ENCODE results near the gene PYCR2. TPM values are rescaled to one million over a fixed set of nuclear protein-coding genes. Genes with fewer than 3 reads are reported as not detected.

PYCR2 gene
- total and polyA plus RNA-seq, 2 of the 8 experiments (the other 6 are each of a cell fraction or from before 2014, with no cell fraction given), result 79.3 to 84.6 TPM

- Histone ChIP-seq H3K23ac (ENCODE audit: insufficient read length) (no peak overlapping the region), H4K5ac (ENCODE audit: insufficient read length, low read depth, low read length) (no peak overlapping the region), H3K36me3 (ENCODE audit: control insufficient read depth in 2 of 4, insufficient read depth in 4 of 4, low read length in 3 of 4) (peaks cover 0 to 5% (median 0%) of the 10 kb centered on the region in 4 experiments; a peak in 3 of 8 replicates), H3K4ac (replicated peaks; ENCODE audit: insufficient read length, low read depth, low read length) (no peak overlapping the region), H3K9me3 (ENCODE audit: insufficient read depth in 2 of 2, low read depth in 1 of 2, low read length in 1 of 2) (no peaks in the 10 kb centered on the region), H2AFZ (ENCODE audit: low read length) (no peak overlapping the region), H4K20me1 (replicated peaks in 1 of 2; ENCODE audit: control insufficient read depth in 1 of 2, insufficient read depth in 2 of 2, low read length in 2 of 2) (peaks cover 2 to 13% of the 10 kb centered on the region in 2 experiments), H3K14ac (ENCODE audit: insufficient read length) (no peak overlapping the region), H3K9ac (replicated peaks in 1 of 4; ENCODE audit: extremely low read depth in 1 of 4, low read depth in 3 of 4, low read length in 3 of 4) (no peak overlapping the region), H4K8ac (ENCODE audit: extremely low read depth, insufficient read depth, low read length) (no peak overlapping the region), H3K56ac (replicated peaks; ENCODE audit: insufficient read length, low read depth, low read length) (no peak overlapping the region), H3K23me2 (ENCODE audit: low read depth, low read length) (peaks cover 9% of the 10 kb centered on the region; the same call in 1 of the 2 replicates), H3K18ac (ENCODE audit: extremely low read depth, low read length) (no peak overlapping the region), H3K4me2 (ENCODE audit: insufficient read depth in 1 of 2, low read depth in 2 of 2, low read length in 2 of 2) (no peak overlapping the region), H3K27me3 (replicated peaks in 1 of 4; ENCODE audit: control insufficient read depth in 3 of 4, extremely low read depth in 1 of 4, insufficient read depth in 3 of 4, low read length in 3 of 4) (peaks cover 0 to 9% (median 3%) of the 10 kb centered on the region in 4 experiments; a peak in 4 of 7 replicates), H2BK20ac (ENCODE audit: low read length) (no peak overlapping the region), H2BK15ac (ENCODE audit: low read length) (no peak overlapping the region), H3K4me1 (replicated peaks in 1 of 4; ENCODE audit: control insufficient read depth in 3 of 4, insufficient read depth in 4 of 4, low read length in 3 of 4) (peaks cover 9 to 20% (median 16%) of the 10 kb centered on the region in 4 experiments), H4K91ac (replicated peaks; ENCODE audit: insufficient read length, low read length) (no peak overlapping the region), H3K4me3 (ENCODE audit: extremely low read depth in 1 of 4, insufficient read depth in 2 of 4, low read depth in 3 of 4, low read length in 4 of 4) (no peak overlapping the region), H2BK12ac (ENCODE audit: low read depth, low read length) (no peak overlapping the region), H3K79me2 (ENCODE audit: control insufficient read depth in 1 of 2, insufficient read depth in 2 of 2, low read length in 2 of 2) (peaks cover 0 to 13% of the 10 kb centered on the region in 2 experiments; a peak in 2 of 4 replicates), H2BK5ac (ENCODE audit: low read depth, low read length) (no peak overlapping the region), H2BK120ac (replicated peaks; ENCODE audit: low read depth, low read length) (no peak overlapping the region), H3K79me1 (ENCODE audit: low read depth, low read length) (peaks cover 24% of the 10 kb centered on the region), H2AK5ac (ENCODE audit: low read depth, low read length) (no peak overlapping the region), H3K27ac (ENCODE audit: low read depth, low read length) (no peak overlapping the region)
- POLR2A ChIA-PET (ENCODE audit: partially characterized antibody), result interaction anchor here (0.7 to 1.4 kb wide), 7 partner anchors 11 to 121 kb away, joined by 3 to 5 read pairs (median 3); partner anchors contain the start of genes LEFTY1, SDE2 and SRP9
- DNase-seq (ENCODE audit: low read depth in 1 of 2, low spot score in 2 of 2) (no peak), FAIRE-seq (no peak)
- CTCF ChIA-PET (ENCODE audit: partially characterized antibody), result interaction anchor here (0.7 to 21.3 kb wide), 32 partner anchors 9 to 404 kb away, joined by 3 to 406 read pairs (median 4); partner anchors contain the start of genes LEFTY1, LEFTY2 and PYCR2
- WGBS, 2 experiments (ENCODE audit: extremely low coverage in 1 of 2, insufficient coverage in 1 of 2, insufficient read length in 1 of 2, insufficient replicate concordance in 2 of 2, low coverage in 1 of 2, low lambda C conversion rate in 2 of 2, missing lambda C conversion rate in 1 of 2), result 92% methylated on average over 4 of the region's 4 CpGs; no CpG with 5 or more reads in 1 of the 2 experiments
- TF ChIP-seq CBX8 (IDR thresholded peaks at IDR 0.05; ENCODE audit: borderline replicate concordance, low read depth, low read length), result no peak
- TF ChIP-seq CHD2 (IDR thresholded peaks at IDR 0.05; ENCODE audit: low read length), result no peak
- TF ChIP-seq CTCF (IDR thresholded peaks at IDR 0.05; ENCODE audit: control extremely low read depth in 1 of 3, insufficient read depth in 1 of 3, low read depth in 1 of 3, low read length in 3 of 3), result no peak
- TF ChIP-seq TAF1 (IDR thresholded peaks at IDR 0.05; ENCODE audit: low read depth, low read length), result no peak
- no peak for TF ChIP-seq SAP30 (IDR thresholded peaks at IDR 0.05; ENCODE audit: insufficient read depth, insufficient replicate concordance, low read length)
- TF ChIP-seq CREB1 (IDR thresholded peaks at IDR 0.05), result no peak
- TF ChIP-seq EP300 (IDR thresholded peaks at IDR 0.05; ENCODE audit: borderline replicate concordance in 1 of 2, low read depth in 2 of 2, low read length in 2 of 2), result no peak
- TF ChIP-seq KDM1A (IDR thresholded peaks at IDR 0.05; ENCODE audit: borderline replicate concordance, low read length), result no peak
- TF ChIP-seq KDM4A (IDR thresholded peaks at IDR 0.05; ENCODE audit: low read depth, low read length, severe bottlenecking), result no peak
- no peak for TF ChIP-seq SIX5 (IDR thresholded peaks at IDR 0.05; ENCODE audit: low read depth, low read length)
- no peak for TF ChIP-seq POLR2AphosphoS5 (IDR thresholded peaks at IDR 0.05; ENCODE audit: low read depth, low read length)
These were observed 45.8 kb downstream of the PYCR2 start for GRCh38 chr1:225878282-225878681.
